ENCODE measurements around the gene SLC38A10.

GRCh38 chr17:81301195-81302144, 6.4 kb upstream of the SLC38A10 start:
- TF ChIP-seq EZH2phosphoT487 (IDR thresholded peaks at IDR 0.05; ENCODE audit: borderline replicate concordance, low read length) (no peak), CTCF (IDR thresholded peaks at IDR 0.05; ENCODE audit: low read depth, low read length, poor library complexity, severe bottlenecking) (no peak)
